Activated T-helper 9 cell treated with anti-CD3 and anti-CD28 coated beads, Interleukin-2, amount 50 U/mL, for 16 hours (primary cell): Measurements from ENCODE around the gene BACE1-AS.
"Not testable (repeated sequence)": the region's sequence is repeated elsewhere in the genome, so short reads cannot be mapped to it uniquely, and the experiment has no call there.

Source experiments
- DNase-seq: peaks from one replicate; pipeline ENCODE4 v3.0.0-alpha.2; 2020; ENCODE audit warnings: low read depth

BACE1-AS gene

GRCh38 chr11:117290809-117291396 lies at the start of gene BACE1-AS:
Gene BACE1-AS (plus strand): TSS chr11:117291346.
- DNase-seq, result no peak

GRCh38 chr11:117248341-117248740 lies 42.8 kb upstream of the BACE1-AS start:
- no peak for DNase-seq

GRCh38 chr11:117249571-117249970 lies 41.6 kb upstream of the BACE1-AS start:
- no peak for DNase-seq

GRCh38 chr11:117251506-117251905 lies 39.6 kb upstream of the BACE1-AS start:
- DNase-seq, result no peak

- DNase-seq, result no peak
These were observed 35.2 kb upstream of the BACE1-AS start for GRCh38 chr11:117255966-117256365.

GRCh38 chr11:117256573-117256972 lies 34.6 kb upstream of the BACE1-AS start:
- DNase-seq, result no peak

- DNase-seq, result no peak
These were observed 32.6 kb upstream of the BACE1-AS start for GRCh38 chr11:117258576-117258975.

GRCh38 chr11:117259417-117259816 lies 31.7 kb upstream of the BACE1-AS start:
- no peak for DNase-seq

GRCh38 chr11:117264624-117265323 lies 26.4 kb upstream of the BACE1-AS start:
- DNase-seq, result not testable (repeated sequence)

- no peak for DNase-seq
These were observed 25.4 kb upstream of the BACE1-AS start for GRCh38 chr11:117265745-117266144.

GRCh38 chr11:117269856-117270255 lies 21.3 kb upstream of the BACE1-AS start:
- DNase-seq, result no peak

- DNase-seq, result no peak
These were observed 19.9 kb upstream of the BACE1-AS start for GRCh38 chr11:117271208-117271607.

GRCh38 chr11:117272175-117272574 lies 19.0 kb upstream of the BACE1-AS start:
- not testable (repeated sequence) for DNase-seq

- DNase-seq, result no peak
These were observed 17.4 kb upstream of the BACE1-AS start for GRCh38 chr11:117273550-117274289.

GRCh38 chr11:117278347-117278746 lies 12.8 kb upstream of the BACE1-AS start:
- DNase-seq, result no peak

GRCh38 chr11:117279711-117280376 lies 11.3 kb upstream of the BACE1-AS start:
- DNase-seq, result no peak

GRCh38 chr11:117281159-117281558 lies 10.0 kb upstream of the BACE1-AS start:
- no peak for DNase-seq

- no peak for DNase-seq
These were observed 9.3 kb upstream of the BACE1-AS start for GRCh38 chr11:117281869-117282268.

GRCh38 chr11:117282956-117283355 lies 8.2 kb upstream of the BACE1-AS start:
- DNase-seq, result no peak

- DNase-seq, result no peak
These were observed 7.1 kb upstream of the BACE1-AS start for GRCh38 chr11:117284053-117284452.

- no peak for DNase-seq
These were observed 4.6 kb upstream of the BACE1-AS start for GRCh38 chr11:117286588-117286987.

- no peak for DNase-seq
These were observed 3.5 kb upstream of the BACE1-AS start for GRCh38 chr11:117287668-117288067.

- DNase-seq, result no peak
These were observed 1.4 kb upstream of the BACE1-AS start for GRCh38 chr11:117289795-117290194.
